HepG2 (cell line): ENCODE results near the gene TMCC2. TPM values are rescaled to one million over a fixed set of nuclear protein-coding genes. Genes with fewer than 3 reads are reported as not detected.

Experiments
- GATAD2A ChIP-seq: IDR thresholded peaks from 2 replicates; pipeline ENCODE4 v1.6.1; 2016
- HMGXB4 ChIP-seq, 2 experiments: sonication (generic) in 1 of 2; formaldehyde crosslinking in 1 of 2; IDR thresholded peaks; 2 replicates each; pipeline versions ENCODE4 v1.4.0 to v1.6.1; 2018 to 2020; ENCODE audit warnings: missing genetic modification reagents in 2 of 2, borderline replicate concordance in 1 of 2, low read depth in 1 of 2, mild to moderate bottlenecking in 1 of 2, missing biosample characterization in 1 of 2
- SOX6 ChIP-seq, 2 experiments: fragments of 450-650 bp in 1 of 2; sonication (generic) in 1 of 2; formaldehyde crosslinking in 1 of 2; IDR thresholded peaks; 2 replicates each; pipeline versions ENCODE4 v1.4.0 to v1.6.1; 2017 to 2020; ENCODE audit warnings: antibody characterized with exemption in 1 of 2, mild to moderate bottlenecking in 1 of 2, missing genetic modification reagents in 1 of 2
- SRF ChIP-seq: IDR thresholded peaks from 2 replicates; pipeline ENCODE4 v1.6.1; 2011; ENCODE audit warnings: mild to moderate bottlenecking, low read depth, low read length, moderate library complexity
- XRCC5 ChIP-seq: fragments of 200-400 bp; formaldehyde crosslinking; optimal IDR thresholded peaks from 2 replicates; pipeline ENCODE3; 2017; ENCODE audit warnings: mild to moderate bottlenecking, low read length
- ZBTB1 ChIP-seq: sonication (generic); formaldehyde crosslinking; IDR thresholded peaks from 2 replicates; pipeline ENCODE4 v1.4.0; 2020; ENCODE audit warnings: missing genetic modification reagents, borderline replicate concordance
- ZNF205 ChIP-seq: IDR thresholded peaks from 2 replicates; pipeline ENCODE4 v1.6.1; 2018; ENCODE audit warnings: missing biosample characterization, missing genetic modification reagents
- ZNF224 ChIP-seq: sonication (generic); formaldehyde crosslinking; IDR thresholded peaks from 2 replicates; pipeline ENCODE4 v1.5.0; 2020; ENCODE audit warnings: mild to moderate bottlenecking, missing genetic modification reagents
- ZNF691 ChIP-seq: sonication (generic); formaldehyde crosslinking; IDR thresholded peaks from 2 replicates; pipeline ENCODE4 v1.4.0; 2020; ENCODE audit warnings: missing genetic modification reagents, low read depth, mild to moderate bottlenecking, borderline replicate concordance
- polyA plus RNA-seq, 8 experiments: library from polyadenylated mRNA; depleted of rRNA in 3 of 8; stranded (reverse) in 7 of 8; unstranded in 1 of 8; fragments of >200 nt; fragmentation: Illumina TruSeq in 4 of 8; extraction: Trizol in 4 of 8; gene quantifications; 2 replicates each; pipeline versions ENCODE4 v1.2.1 to v1.2.3, GENCODE V29; 2011 to 2016; ENCODE audit warnings: low read depth in 4 of 8, missing spikeins in 1 of 8, mixed read lengths in 1 of 8; ENCODE audit not compliant: insufficient read depth in 1 of 8
- total RNA-seq, 5 experiments: library from RNA; depleted of rRNA; stranded (reverse); fragments of >200 nt; fragmentation: Illumina TruSeq; extraction: Trizol; gene quantifications; 2 replicates each; pipeline ENCODE4 v1.2.3, GENCODE V29; 2016; ENCODE audit warnings: low read depth in 1 of 5

TMCC2 gene
- total and polyA plus RNA-seq, 2 of the 13 experiments (the other 11 are each of a cell fraction or from before 2014, with no cell fraction given), result 0.12 to 0.24 TPM

- TF ChIP-seq ZNF205 (CRISPR knock-in tag) (0 out of 2 replicates have a peak, but pooled peaks have one; percentile 35), SRF (no peak), SOX6 (IDR thresholded peaks at IDR 0.05) (no peak), SOX6 (CRISPR knock-in tag; IDR thresholded peaks at IDR 0.05) (peak; percentile 16; the same call in 1 of the 2 replicates), XRCC5 (peak; percentile 57), HMGXB4 (CRISPR knock-in tag; IDR thresholded peaks at IDR 0.05; ENCODE audit: borderline replicate concordance in 1 of 2, low read depth in 1 of 2) (0 out of 4 replicates have a peak, but pooled peaks have one; percentile 20 to 50), ZBTB1 (no peak), GATAD2A (CRISPR knock-in tag) (peak; percentile 30; the same call in 1 of the 2 replicates), ZNF691 (0 out of 2 replicates have a peak, but pooled peaks have one; percentile 56), ZNF224 (CRISPR knock-in tag) (0 out of 2 replicates have a peak, but pooled peaks have one; percentile 34)
- TF ChIP-seq, all 625 proteins: peak for 38
Measured at GRCh38 chr1:205255941-205256780, 28.4 kb downstream of the TMCC2 start (continued).
